Stomach (tissue), 4 donors: Measurements from ENCODE around the gene RCCD1.

ENCODE experiments used
- CTCF ChIP-seq, 7 experiments: fragments of 450-650 bp in 4 of 7; fragments of 200-600 bp in 3 of 7; sonication (generic) in 3 of 7; IDR thresholded peaks; one replicate each; pipeline ENCODE4 v1.5.1; 2016 to 2019; ENCODE audit warnings: antibody characterized with exemption in 7 of 7, control low read depth in 2 of 7, mild to moderate bottlenecking in 1 of 7
- EP300 ChIP-seq: sonication (generic); formaldehyde crosslinking; IDR thresholded peaks from one replicate; pipeline ENCODE4 v1.6.1; 2017; ENCODE audit warnings: antibody characterized with exemption
- POLR2A ChIP-seq, 4 donors: fragments of 450-650 bp; IDR thresholded peaks; one replicate each; pipeline ENCODE4 v1.6.1; 2016; ENCODE audit warnings: antibody characterized with exemption in 4 of 4, control low read depth in 2 of 4, mild to moderate bottlenecking in 1 of 4, moderate library complexity in 1 of 4

GRCh38 chr15:90915808-90916440 is 38.8 kb upstream of the RCCD1 start:
- TF ChIP-seq POLR2A (IDR thresholded peaks at IDR 0.05) (no peak), CTCF (IDR thresholded peaks at IDR 0.05) (no peak), EP300 (no peak)
